Dermis microvascular lymphatic vessel endothelial cell (primary cell): ENCODE results near the gene HSPB1. TPM values are rescaled to one million over a fixed set of nuclear protein-coding genes. Genes with fewer than 3 reads are reported as not detected.

ENCODE experiments used
- total RNA-seq: library from RNA; depleted of rRNA; stranded (reverse); fragments of >200 nt; gene quantifications from 2 replicates; pipeline ENCODE4 v1.2.1, GENCODE V29; 2014

HSPB1 gene
- total RNA-seq, 1 donor from 2014 or later = 72.3 TPM

Other genes with a start within 250 kb of the HSPB1 start
- gene SRRM3, start 100.8 kb upstream of the HSPB1 start, total RNA-seq = 1.3 and 3.3 TPM in 2 replicates
- gene YWHAG, start 56.3 kb downstream of the HSPB1 start, total RNA-seq = 84.6 and 122 TPM in 2 replicates
- gene SSC4D, start 107.0 kb downstream of the HSPB1 start, total RNA-seq = 0.51 and 0.63 TPM in 2 replicates
- gene ZP3, start 122.3 kb downstream of the HSPB1 start, total RNA-seq = 1.7 and 2.5 TPM in 2 replicates
- 4.1 and 4.9 TPM in 2 replicates for gene DTX2, start 159.0 kb downstream of the HSPB1 start, total RNA-seq
- 0.13 and 0.38 TPM in 2 replicates for gene UPK3B, start 207.9 kb downstream of the HSPB1 start, total RNA-seq
- gene SPDYE16, start 240.6 kb downstream of the HSPB1 start, total RNA-seq = 0.13 TPM in 1 of 2 replicates, not detected in the other